Stimulated activated CD4-positive, alpha-beta T cell treated with anti-CD3 and anti-CD28 coated beads, Interleukin-2, amount 100 ng/mL, for 48 hours (primary cell): Measurements from ENCODE around the gene MYBPC2.
"Not testable (repeated sequence)": the region's sequence is repeated elsewhere in the genome, so short reads cannot be mapped to it uniquely, and the experiment has no call there.

ENCODE experiments used
- DNase-seq, 2 donors: peaks; one replicate each; pipeline ENCODE4 v3.0.0-alpha.2; 2020

MYBPC2 gene

DNA sequence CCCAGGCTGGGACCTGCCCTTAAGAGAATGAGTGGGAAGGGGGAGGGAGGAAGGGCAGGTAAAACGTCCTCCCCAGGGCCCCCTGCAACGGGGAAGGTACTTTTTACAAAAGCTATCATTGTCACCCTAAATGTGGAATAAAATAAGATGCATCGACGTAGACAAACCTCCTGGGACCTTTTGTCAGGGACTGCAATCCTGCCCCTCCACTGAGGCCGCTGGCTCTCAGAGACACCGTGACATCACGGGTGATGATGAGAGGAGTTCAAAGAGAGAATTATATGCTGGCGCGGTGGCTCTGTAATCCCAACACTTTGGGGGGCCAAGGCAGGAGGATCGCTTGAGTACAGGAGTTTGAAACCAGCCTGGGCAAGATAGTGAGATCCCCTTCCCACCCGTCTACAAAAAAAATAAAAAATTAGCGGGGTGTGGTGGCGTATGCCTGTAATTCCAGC is 1.8 kb upstream of the MYBPC2 start:
- DNase-seq: no peak

DNA sequence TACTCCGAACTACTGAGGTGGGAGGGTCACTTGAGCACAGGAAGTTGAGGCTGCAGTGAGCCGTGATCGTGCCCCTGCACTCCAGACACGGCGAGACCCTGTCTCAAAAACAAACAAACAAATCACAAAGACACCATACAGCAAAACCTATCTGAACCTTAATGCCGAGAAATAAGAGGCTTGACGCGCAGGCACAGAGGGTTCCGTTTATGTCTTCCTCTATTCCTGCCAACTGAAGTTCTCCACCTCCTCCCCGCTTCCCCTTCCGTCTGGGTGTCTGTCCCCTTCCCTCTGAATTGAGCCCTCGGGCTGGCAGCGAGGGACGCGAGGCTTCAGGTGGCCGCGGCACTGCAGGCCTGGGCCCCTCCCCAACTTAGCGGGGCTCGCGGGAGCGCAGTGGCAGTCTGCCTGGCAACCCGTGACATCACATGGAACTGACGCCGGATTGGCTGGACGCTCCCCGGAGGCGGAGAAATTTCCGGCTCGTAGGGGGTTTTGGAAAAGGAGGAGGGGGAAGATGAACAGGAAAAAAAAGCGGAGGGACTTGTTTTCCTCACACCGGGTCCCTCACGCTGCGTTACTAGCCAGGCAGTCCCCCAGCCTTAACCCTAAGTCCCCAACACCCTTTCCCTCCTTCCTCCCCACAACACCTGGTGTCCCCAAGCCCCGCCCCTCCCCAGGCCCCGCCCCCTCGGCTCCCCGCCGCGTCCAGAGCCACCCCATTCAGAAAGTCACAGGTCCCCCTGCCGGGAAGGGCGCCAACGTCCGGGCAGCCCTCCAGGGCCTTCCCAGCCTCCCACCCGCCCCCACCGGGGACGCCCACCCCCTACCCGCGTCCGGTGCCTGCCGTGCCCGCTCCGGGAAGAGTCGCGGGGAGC is 1.1 kb upstream of the MYBPC2 start:
- DNase-seq: peak; percentile 87 to 93

- no peak for DNase-seq
Measured at GRCh38 chr19:50433201-50434180, 799 bp downstream of the MYBPC2 start.

DNA sequence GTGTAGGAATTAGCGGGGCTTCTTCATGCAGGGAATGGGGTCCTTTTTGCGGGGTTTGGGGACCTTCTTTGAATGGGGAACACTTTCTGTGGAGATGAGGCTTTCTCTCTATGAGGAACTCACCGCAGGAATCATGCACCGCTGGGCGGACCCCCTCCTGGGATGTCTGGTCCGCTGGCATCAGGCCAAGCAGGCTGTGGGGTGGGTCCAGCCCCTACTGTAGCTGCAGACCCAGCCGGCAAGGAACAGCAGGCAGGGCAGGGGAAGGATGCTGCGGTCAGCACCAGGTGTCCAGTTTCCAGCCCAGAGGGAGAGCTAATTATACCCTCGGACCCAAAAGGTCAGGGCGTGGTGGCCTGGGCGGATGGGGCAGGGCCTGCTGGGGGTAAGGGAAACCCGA is 1.8 kb downstream of the MYBPC2 start:
- DNase-seq: no peak

- DNase-seq: no peak
Measured at GRCh38 chr19:50435221-50435620, 2.5 kb downstream of the MYBPC2 start.

- DNase-seq: no peak
Measured at GRCh38 chr19:50435627-50436026, 2.9 kb downstream of the MYBPC2 start.

DNA sequence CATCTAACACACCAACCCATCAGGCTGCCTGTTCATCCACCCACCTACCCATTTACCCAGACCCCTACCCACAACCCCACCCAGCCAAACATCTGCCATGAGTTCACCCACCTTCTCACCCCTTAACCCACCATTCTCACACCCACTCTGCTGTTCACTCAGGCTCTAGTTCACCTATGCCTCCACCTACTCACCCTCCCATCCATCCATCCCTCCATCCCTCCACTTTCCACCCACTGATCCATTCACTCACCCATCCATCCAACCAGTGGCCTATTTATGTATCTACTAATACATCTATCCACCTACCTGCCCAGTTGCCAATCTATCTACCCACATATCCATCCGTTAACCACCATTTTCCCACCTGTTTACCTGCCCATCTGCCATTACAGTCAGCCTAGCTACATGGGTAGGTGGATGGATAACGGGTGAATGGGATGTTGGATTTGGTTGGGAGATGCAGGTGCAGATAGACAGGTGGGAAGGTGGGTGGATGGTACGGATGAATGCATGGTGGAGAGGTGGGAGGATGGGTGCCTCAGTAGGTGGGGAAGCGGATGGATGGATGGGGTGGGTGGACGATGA is 5.3 kb downstream of the MYBPC2 start:
- no peak for DNase-seq

DNA sequence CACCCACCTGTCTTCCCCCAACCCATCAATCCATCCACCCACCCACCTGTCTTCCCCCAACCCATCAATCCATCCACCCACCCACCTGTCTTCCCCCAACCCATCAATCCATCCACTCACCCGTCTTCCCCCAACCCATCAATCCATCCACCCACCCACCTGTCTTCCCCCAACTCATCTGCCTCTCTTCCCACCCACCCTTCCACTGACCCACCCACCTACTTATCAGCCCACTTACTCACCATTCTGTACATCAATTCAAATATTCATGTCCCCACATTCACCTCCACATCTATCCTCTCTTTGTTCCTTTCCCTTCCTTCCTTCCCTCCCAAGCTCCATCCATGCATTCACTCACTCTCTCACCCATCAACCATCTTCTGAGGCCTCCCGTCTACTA is 6.4 kb downstream of the MYBPC2 start:
- not testable (repeated sequence) for DNase-seq

- no peak for DNase-seq
Measured at GRCh38 chr19:50444059-50444458, 11.4 kb downstream of the MYBPC2 start.

DNA sequence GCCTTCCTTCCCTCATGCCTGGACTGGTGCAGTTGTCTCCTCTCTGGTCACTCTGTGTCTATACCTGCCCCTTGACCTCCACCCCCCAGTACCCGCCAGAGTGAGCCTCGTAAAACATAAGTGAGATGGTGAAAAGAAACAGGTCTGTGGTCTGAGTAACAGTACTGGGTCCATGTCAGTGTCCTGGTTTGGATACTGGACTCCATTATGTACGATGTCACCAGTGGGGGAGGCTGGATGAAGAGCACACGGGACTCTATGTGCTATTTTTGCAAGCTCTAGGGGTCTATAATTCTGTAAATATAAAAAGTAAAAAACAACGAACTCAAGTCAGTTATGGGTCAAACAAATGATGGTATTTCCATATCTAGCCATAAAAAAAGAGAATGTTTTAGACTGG is 14.4 kb downstream of the MYBPC2 start:
- no peak for DNase-seq

GRCh38 chr19:50447750-50448149 is 15.1 kb downstream of the MYBPC2 start:
- no peak for DNase-seq

DNA sequence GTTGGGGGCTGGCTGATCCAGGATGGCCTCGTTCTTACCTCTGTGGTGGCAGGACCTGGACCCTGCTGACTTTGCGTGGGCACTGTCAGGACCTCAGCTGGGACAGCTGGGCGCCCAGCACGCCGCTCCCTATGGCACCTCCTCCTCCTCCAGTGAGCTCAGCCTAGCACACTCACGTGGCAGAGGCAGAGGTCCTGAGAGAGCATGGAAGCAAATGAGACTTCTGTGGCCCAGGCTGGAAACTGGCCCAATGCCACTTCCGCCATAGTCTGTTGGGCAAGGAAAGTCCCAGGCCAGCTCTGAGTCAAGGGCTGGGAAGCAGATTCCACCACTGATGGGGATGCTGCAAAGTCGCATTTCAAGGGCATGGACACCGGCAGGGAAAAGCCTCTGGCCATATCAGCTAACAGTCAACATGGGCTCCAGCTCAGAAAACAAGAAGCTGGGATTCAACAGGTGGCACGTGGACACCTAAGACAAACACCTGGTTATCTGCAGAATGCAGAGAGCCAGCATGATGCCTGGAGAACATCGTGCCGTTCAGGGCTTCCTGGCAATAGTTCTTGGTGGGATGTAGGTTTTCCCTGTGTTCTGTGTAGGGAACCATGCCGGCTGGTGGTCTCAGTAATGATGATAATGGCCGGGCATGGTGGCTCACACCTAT is 16.7 kb downstream of the MYBPC2 start:
- DNase-seq: no peak

DNA sequence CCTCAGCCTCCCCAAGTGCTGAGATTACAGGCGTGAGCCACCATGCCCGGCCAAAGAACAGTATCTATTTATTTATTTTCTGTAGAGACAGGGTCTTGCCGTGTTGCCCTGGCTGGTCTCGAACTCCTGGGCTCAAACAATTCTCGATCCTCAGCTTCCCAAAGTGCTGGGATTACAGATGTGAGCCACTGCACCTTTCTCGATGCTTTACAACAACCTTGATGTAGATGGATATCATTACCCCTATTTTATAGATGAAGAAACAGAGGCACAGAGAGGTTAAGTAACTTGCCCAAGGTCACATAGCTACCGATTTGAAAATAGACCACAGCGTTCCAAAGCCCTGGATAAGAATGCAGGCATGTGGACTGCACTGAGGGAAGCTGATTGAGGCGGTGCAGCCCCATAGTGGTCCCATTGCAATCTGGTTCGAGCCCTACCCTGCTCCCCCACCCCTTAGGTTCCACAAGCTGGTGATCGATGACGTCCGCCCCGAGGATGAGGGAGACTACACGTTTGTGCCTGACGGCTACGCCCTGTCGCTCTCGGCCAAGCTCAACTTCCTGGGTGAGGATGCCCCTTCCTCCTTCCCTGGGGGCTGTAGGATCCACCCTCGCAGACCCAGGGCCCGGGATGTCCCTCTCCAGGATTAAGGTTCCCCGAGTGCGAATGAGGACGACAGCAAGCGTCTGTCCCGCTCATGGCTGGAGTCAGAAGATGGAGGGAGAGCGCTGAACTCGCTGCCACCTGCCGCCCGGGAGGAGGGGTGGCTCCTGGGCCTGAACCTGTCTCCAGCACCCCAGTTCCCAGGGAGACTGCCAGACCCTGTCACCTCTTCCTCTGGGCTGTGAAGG is 17.9 kb downstream of the MYBPC2 start:
- DNase-seq: no peak

DNA sequence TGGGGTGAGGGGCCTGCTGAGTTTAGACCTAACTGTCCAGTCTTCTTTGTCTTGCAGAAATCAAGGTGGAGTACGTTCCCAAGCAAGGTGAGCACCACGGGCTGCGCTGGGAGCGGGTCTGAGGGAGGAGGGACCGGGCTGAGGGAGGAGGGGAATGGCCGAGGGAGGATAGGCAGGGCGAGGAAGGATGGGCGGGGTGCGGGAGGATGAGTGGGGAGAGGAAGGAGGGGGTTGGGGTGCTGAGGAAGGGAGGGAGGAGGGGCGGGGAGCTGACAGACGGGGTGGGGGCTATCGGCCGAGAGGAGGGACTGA is 18.5 kb downstream of the MYBPC2 start:
- no peak for DNase-seq

DNA sequence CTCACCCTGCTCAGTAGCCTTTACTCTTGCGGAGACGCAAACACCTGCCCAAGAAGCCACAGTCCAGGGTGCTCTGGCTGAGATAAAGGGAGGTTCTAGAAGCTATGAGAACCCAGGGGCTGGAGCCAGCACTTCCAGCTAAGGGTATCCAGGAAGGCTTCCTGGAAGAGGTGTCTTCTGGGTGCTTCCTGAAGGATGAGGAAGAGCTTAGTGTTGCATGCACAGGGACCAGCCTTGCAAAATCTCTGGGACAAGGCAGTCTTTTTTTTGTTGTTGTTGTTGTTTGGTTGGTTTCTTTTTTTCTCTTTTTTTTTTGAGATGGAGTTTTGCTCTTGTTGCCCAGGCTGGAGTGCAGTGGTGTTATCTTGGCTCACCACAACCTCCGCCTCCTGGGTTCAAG is 20.6 kb downstream of the MYBPC2 start:
- DNase-seq: no peak

GRCh38 chr19:50455992-50456391 is 23.3 kb downstream of the MYBPC2 start:
- DNase-seq: no peak

DNA sequence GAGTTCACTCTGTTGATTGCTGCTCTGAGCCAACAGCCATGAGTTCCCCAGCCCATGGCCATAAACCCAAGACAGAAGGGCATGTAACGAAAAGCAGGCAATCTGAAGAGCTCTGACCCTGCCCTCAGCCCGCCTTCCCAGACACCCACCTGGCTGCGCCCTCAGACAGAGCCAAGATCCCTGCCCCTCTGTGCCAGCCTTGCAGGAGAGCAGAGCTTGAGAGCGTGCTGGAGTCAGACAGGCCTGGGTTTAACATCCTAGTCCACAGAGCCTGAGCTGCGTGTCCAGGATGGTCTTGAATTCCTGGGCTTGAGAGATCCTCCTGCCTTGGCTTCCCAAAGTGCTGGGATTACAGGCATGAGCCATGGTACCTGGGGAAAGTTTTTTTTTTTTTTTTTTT is 24.6 kb downstream of the MYBPC2 start:
- DNase-seq: no peak

DNA sequence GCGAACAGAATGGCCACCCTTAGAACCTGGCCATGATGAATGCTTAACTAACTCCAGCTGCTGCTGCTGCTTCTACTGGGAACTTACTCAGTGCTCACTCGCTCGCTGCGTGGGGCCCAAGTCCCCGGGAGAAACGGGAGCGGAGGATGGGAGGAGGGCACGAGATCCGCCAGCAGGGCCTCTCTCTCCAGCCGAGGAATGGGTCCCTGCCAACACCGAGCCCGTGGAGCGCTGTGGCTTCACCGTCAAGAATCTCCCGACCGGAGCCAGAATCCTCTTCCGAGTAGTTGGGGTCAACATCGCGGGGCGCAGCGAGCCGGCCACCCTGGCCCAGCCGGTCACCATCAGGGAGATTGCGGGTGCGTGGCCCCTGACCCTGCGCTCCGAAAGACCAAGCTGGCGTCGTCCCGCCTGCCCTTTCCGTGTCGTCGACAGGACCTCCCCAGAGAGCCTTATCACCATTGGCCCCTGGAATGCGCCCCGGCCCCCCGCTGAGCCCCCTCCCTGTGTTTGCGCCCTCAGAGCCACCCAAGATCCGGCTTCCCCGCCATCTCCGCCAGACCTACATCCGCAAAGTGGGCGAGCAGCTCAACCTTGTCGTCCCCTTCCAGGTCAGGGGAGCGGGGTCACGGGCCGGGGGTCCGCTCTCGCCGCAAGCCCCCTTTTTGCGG is 25.8 kb downstream of the MYBPC2 start:
- no peak for DNase-seq

DNA sequence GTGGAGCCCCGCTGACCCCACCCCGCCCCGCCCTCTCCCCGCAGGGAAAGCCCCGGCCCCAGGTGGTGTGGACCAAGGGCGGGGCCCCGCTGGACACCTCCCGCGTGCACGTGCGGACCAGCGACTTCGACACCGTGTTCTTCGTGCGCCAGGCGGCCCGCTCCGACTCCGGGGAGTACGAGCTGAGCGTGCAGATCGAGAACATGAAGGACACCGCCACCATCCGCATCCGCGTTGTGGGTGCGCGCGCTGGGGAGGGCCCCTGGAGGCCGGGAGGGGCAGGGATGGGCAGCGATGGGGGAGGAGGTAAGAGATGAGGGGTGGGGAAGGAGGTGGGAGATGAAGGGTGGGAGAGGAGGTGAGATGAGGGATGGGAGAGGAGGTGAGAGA is 26.4 kb downstream of the MYBPC2 start:
- no peak for DNase-seq

DNA sequence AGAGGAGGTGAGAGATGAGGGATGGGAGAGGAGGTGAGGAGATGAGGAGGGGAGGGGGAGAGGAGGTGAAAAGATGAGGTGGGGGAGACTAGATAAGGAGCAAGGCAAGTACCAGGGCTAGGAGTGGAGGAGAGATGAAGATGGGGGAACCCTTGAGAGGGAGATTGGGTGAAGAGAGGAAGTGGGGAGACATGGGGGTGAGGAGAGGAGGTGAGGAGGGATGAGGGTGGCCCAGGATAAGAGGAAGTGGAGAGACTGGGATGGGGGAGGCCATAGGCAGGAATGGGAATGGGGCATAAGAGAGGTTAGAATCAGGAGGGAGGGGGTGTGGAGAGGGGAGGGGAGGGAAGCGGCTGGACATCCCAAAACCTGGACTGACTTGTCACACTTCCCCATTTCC is 26.9 kb downstream of the MYBPC2 start:
- DNase-seq: no peak

GRCh38 chr19:50460161-50460765 is 27.6 kb downstream of the MYBPC2 start:
- no peak for DNase-seq
